Measurements from ENCODE around the gene HMGXB3.

Gene HMGXB3

DNA sequence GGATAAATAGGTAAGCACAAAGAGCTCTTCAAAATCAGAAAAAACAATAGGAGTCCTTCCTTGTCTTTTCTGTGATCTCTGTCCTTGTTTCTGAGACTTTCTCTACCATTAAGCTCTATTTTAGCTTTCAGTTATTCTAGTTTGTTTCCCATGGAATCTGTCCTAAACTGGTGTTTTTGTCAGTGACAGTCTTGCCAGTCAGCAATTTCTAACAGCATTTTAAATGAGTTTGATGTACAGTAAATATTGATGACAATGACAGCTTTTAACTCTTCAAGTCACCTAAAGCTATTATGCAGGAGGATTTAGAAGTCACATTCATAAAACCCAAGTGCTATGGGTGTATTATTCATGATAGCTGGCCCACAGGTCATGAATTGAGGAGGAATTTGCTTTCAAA lies 18.0 kb upstream of the HMGXB3 start:
- DNase-seq (ENCODE audit: low read depth) = no peak

DNA sequence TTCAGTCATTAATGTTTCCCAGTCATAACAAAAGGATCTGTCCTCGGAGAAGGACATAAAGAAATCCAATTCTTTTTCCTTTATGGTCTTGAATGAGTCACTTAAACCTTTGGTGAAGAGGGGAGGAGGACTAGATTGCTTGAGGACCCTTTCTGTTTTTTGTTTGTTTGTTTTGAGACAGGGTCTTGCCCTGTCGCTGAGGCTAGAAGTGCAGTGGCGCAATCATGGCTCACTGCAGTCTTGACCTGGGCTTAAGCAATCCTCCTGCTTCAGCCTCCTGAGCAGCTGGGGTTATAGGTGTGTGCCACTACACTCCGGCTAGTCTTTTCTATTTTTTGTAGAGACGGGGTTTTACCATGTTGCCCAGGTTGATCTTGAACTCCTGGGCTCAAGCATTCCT lies 12.4 kb upstream of the HMGXB3 start:
- no peak for DNase-seq (ENCODE audit: low read depth)

DNA sequence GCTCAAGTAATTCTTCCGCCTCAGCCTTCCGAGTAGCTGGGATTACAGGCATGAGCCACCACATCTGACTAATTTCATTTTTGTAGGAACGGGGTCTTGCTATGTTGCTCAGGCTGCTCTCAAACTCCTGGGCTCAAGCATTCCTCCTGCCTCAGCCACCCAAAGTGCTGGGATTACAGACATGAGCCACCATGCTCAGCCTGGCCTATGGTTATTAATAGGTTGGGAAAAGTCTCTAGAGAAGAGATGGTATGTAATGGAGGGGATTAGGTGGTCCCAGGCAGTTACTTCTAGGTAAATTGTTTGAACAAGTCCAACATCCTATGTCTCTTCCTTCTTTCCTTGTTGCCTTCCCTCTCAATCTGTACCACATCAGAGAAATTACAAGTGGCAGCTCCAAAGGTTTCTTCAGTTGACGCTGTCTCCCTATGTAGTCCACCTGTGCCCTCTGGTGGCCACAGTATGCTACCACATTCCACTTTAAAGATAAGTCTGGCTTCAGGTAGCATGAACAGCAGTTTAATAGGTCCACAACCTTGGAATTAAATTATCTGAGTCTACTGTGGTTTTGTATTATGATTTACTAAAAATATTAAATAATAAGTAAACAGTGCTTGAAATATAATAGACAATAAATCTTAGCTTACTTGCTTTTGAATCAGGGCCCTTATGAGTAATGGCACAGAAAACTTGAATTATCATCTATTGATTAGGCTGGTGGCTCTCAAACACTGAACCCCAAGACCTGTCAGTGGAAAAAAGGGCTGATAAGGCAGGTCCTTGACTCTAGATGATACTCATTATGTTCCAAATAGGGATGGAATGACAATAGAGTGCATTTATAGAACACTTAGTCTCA lies 9.8 kb upstream of the HMGXB3 start:
- DNase-seq (ENCODE audit: low read depth) = no peak

DNA sequence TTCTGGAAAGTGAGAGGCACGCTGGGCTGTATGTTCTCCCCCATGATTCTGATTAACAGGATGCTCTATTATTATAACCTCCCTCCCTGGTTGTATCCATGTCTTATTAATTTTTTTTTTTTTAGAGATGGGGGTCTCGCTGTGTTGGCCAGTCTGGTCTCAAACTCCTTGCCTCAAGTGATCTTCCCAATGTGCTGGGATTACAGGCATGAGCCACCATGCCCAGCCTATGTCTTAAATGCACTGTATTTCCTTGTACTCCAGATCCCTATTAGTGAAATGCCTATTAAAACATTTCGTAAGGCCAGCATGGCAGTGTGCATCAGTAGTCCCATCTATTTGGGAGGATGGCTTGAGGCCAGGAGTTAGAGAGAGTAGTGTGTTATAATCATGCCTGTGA lies 7.1 kb upstream of the HMGXB3 start:
- no peak for DNase-seq (ENCODE audit: low read depth)

DNA sequence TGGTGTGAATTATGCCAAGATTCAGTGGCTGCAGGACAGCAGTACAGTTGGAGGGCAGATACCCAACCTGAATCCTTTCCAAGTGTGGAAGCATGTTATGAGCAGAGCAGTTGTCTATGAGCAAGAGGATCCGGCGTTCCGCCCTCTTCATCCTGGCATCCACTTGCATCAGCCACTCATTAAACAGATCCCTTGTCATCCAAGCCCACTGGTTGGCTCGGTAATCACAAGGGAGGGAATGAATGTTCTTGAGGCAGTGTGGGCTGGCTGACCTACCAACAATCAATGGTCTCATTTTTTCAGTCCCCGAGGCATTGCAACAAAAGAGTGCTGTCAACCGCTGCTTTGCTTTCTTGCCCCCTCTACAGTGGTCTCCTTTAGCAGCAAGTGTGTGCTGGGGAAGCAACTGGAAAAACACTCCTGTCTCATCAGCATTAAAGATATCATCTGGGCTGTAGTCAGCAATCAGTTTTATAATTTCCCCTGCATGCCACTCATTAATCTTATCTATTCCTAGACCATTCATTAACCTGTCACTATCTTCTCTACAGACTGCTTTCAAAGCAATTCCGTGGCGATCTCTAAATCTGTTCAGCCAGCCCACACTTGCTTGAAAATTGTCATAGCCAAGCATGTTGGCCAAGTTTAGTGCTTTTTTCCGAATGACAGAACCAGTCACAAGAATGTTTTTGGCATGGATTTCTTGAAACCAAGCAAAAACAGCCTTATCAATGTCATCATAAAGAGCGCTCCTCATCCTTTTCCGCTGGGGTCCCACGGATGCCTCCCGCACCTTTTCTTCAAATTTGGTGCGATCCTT lies 4.9 kb upstream of the HMGXB3 start:
- no peak for DNase-seq (ENCODE audit: low read depth)

DNA sequence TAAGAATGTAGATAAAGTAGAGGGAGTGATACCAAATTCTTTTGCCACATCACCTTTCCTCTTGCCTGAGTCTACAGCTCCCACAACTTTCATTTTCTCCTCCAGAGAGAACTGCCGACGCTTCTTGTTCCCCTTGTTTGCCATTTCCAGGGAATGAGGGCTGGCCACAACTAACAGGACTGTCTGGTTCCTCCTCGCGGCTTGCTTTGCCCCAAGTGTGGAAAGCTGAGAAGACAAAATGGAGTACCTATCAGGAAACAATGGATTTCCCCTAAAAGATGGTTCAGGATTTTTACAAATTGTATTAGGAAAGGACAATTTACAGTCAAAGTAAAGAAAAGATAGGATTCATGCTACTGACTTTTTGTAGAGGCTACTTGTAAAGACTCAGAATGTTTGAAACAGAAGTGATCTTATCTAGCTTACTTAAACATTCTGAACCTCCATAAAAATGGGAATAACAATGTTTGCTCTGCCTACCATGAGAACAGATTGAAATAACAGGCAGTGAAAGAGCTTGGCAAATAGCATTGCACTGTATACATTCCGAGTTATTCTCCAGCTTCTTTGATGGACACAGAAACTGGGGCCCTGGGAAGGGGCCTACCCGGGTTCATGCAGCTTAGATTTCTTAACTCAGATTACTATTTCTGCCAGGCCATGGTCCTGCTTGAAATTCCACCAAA lies 4.2 kb upstream of the HMGXB3 start:
- DNase-seq (ENCODE audit: low read depth) = no peak

DNA sequence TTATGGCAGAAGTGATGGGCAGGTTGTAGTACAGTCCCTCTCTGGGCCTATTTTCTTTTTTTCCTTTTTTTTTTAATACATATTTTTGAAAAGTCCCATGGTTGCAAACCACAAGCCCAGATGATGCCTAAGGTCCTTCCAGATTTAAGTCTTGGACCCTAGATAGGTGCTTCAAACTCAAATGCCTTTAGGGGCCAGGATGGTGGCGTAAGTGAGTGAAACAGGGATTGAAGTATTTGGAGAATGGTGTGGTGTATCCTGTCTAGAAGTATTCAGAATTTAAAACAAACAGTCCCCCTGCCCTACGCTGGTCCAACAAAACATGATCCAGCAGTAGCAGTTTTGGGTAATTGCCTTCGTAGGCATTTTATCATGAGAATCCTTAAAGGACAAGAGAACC lies 2.3 kb upstream of the HMGXB3 start:
- DNase-seq (ENCODE audit: low read depth) = no peak

DNA sequence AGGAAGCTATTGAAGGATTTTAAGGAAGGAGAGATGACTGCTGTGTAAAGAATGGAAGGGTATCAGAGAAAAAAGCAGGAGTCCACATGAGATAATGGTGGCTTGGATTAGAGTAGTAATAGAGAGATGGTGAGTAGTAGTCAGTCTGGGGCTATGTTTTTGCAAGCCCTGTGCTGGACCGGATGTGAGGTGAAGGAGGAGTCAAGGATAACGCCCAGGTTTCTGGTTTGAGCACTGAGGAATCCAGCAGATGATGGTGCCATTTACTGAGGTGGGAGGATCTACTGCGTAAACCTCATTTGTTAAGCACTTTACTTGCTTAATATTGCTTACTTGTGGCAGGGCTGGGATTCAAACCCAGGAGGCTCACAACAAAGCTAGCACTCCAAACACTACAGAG lies 1.2 kb upstream of the HMGXB3 start:
- DNase-seq (ENCODE audit: low read depth) = no peak

DNA sequence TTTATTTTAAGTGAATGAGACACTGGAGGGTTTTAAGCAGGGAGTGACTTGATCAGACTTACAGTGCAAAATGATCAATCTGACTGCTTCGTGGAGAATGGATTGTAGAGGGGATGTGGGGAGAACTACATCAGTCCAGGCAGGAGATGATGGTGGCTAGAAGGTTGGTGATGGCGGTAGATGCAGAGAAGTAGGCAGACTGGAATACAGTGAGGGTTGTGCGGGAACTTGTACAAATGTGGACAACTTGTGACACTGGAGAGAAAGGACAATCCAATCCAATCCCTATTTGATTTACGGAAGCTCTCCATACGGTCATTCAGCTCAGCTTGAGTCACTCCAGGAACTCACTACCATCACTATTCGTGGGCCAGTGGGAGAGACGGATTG lies 678 bp upstream of the HMGXB3 start:
- DNase-seq (ENCODE audit: low read depth) = no peak

DNA sequence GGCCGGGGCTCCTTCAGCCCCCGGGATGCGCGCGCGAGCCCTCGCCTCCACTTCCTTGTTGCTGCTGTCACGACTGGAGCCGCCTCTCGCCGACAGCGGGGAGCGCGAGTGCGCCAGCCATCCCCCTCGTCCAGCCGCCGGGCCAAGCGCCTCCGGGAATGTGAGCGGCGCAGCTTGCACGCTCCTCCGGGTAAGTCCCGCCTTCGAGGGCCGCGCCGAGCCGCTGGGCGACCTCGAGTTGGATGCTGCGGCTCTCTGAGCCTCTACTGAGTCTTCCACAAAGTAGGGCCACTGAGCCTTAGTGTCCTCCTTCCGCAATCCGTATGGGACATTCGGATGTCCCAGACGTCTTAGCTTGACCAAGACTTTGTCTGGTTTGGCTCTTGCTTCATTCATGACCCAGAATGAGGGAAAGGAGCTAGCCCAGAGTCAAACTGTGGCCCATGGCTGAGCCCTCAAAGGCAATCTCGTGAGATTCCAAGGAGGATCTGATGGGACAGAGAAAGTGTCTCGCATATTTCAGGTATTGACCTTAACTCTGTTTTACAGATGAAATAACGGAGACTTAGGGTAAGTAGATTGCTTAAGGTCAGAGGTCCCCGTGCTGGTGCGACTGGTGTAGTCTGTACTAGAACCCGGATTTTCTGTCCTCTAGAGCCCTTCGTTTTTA lies 586 bp downstream of the HMGXB3 start:
- no peak for DNase-seq (ENCODE audit: low read depth)

DNA sequence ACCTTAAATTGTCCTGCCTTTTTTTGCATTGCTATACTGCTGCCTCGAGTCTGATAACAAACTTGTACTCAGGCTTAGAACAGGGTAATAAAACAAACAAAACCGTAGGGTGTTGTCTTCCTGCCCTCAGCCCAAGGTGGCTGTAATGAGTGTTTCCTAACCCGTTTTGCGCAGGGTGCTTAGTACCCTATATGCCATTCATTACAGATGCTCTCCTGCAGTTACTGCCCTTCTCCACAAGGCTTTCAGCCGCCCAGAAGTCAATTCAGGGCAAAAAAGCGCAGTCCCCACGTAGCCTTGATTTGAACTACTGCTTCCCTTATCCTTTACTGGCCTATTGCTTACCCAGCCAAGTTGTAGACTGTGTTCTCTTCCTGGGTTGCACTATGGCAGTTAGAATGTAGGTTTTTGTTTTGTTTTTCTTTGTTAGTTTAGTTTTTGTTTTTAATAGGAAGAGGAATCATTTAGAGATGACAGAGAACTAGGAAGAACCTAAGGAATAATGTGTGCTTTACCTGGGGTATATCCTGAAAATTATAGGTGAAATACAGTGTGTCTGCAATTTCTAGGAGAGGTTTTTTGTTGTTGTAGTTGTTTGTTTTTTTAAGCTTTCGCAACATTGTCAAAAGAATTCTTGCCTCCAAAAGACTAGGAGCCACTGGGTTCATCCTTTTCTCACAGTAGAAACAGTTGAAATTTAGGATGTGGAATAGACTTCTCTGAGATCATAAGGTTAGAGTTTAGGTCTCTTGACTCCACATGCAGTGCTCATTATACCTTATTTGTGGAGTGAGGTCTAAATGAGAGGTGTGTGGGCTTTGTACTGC lies 1.3 kb downstream of the HMGXB3 start:
- no peak for DNase-seq (ENCODE audit: low read depth)

DNA sequence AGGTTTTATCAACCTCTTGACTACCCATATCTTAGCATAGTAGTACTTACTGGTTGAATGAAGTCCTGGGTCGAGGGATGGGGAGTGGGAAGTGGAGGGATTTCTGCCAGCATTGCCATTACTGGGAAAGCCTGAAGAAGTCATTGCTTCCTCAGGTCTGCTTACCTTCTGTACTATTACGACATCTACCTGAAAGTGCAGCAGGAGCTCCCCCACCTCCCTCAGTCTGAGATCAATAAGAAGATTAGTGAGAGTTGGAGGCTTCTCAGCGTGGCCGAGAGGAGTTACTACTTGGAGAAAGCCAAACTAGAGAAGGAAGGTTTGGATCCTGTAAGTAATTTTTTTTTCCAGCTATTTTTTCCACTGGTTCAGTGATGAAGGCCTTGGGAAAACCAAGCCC lies 5.8 kb downstream of the HMGXB3 start:
- DNase-seq (ENCODE audit: low read depth) = no peak

DNA sequence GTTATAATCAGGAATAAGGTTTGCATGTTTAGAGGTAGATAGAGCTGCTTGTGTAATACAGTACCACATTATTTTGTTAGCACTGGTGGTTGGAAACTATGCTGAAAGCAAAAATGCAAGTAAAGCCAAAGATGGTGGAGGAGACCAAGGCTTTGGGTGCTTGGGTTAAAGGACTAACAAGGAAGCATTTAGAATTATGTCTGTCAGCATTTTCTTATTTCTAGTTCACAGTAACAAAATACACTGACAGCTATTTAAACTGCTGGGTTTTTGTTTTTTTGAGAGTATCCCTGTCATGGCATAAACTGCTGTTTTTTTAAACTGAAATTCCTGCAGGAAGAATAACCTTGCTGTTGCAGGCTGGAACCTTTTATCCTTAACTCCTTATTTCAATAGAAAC lies 6.5 kb downstream of the HMGXB3 start:
- DNase-seq (ENCODE audit: low read depth) = no peak

DNA sequence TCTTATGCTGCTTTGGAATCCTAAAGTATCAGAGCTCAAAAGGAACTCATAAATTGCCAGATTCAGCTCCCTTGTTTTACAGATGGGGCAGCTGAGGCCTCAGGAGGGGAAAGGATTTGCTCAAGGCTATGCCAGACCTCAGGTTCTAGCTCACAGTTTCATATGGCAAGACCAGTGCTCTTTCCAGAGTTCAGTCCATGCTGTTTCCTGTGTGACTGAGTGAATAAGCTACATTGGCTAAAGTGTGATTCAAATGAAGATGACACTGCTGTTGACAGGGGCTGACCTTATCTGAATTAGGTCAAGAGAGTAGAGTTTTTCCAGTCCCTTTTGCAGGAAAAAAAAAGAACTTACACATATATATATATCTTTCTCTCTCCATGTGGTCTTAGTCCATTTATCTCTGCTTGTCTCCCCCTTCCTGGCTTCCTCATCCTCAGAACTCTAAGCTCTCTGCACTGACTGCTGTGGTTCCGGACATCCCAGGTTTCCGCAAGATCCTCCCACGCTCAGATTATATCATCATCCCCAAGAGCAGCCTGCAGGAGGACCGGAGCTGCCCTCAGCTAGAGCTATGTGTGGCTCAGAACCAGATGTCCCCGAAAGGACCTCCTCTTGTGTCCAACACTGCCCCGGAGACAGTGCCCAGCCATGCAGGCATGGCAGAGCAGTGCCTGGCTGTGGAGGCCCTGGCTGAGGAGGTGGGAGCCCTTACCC lies 9.3 kb downstream of the HMGXB3 start:
- no peak for DNase-seq (ENCODE audit: low read depth)

DNA sequence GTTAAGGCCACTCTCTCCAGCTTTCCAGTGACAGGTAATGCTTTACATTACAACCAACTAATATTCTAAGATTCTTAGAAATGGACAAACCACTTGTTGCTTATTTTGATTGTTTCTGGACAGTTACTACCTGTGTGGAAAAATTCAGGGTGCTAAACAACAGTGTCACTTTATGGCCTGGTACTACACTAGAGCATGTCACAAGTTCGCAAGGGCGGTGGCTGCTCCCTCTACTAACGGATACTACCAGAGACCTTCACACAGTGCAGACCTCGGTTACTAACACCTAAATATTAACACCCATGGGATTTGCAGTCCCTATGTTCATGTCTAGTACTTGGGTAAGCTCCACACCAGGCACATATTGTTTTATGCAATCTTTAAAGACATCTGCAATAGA lies 13.4 kb downstream of the HMGXB3 start:
- DNase-seq (ENCODE audit: low read depth) = no peak

DNA sequence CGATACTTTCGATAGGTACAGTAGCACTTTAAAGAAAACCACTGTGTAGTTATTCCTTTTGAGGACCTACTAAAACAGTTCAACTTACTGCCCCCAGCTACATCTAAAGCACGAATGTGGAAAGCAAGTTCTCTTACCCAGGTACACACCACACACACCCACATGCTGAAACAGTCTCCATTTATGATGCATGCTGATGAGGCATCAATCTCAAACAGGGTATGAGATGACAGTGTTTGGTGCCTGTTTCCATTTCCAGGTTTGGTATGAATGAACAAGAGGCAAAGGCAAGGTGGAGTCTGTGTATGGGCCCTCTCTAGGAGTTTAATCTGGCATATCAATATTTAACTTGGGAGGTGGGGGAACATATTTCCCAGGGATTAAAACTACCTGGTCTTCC lies 13.9 kb downstream of the HMGXB3 start:
- no peak for DNase-seq (ENCODE audit: low read depth)

DNA sequence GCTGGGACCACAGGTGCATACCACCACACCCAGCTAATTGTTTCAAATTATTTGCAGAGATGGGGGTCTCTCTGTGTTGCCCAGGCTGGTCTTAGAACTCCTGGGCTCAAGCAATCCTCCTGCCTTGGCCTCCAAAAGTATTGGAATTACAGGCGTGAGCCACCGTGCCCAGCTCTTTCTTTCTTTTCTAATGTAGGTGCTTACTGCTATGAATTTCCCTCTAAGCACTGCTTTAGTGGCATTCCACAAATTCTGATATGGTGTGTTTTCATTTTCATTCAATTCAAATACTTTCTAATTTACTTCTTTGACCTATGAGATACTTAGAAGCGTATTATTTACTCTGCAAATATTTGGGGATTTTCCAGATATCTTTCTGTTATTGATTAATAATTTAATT lies 14.9 kb downstream of the HMGXB3 start:
- DNase-seq (ENCODE audit: low read depth) = no peak

DNA sequence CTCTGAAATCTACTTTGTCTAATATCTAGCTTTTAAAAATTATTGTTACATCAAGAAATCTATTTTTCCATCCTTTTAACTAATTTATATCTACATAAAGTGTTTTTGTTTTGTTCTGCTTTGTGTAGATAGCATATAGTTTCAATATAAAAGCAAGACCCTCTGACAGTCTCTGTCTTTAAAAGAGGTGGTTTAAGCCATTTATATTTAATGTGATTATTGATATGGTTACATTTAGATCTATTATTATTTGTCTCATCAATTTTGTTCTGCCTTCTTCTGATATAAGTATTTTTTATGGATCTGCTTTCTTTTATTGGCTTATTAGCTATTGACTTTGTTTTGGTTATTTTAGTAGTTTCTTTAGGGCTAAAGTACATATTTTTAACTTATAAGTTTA lies 16.0 kb downstream of the HMGXB3 start:
- no peak for DNase-seq (ENCODE audit: low read depth)

DNA sequence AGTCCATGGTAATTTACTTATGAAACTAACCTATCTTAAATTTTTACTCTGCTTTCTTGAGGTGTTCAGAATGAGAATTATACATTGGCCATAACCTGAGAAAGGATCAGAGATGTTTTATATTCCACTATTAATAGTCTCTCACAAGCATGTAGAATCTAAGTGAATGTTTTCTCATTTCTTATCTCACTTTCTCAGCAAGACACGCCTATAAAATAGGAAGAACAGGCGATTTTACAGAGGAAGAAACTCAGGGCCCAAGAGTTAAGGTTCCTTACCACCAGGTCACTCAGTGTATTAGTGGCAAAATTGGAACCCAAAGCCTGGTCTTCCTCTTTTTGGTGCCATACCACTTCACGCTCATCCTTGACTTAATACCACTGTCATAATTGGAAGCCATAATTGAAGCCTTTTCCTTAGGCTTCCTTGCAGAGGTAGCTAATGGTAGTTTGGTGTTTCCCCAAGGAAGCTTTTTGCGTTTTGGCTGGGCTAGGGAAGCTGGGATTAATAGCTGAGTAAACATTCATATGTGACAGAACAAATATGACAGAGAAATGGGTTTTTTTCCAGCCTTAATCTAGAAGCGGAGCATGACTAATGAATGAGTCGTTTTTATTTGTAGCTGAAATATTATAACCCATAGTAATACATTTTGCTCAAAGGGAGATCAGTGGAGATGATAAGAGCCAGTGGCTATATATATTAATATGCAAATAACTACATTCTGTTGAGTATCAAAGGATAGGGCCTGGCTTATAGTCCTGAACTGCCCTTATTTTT lies 16.9 kb downstream of the HMGXB3 start:
- no peak for DNase-seq (ENCODE audit: low read depth)

DNA sequence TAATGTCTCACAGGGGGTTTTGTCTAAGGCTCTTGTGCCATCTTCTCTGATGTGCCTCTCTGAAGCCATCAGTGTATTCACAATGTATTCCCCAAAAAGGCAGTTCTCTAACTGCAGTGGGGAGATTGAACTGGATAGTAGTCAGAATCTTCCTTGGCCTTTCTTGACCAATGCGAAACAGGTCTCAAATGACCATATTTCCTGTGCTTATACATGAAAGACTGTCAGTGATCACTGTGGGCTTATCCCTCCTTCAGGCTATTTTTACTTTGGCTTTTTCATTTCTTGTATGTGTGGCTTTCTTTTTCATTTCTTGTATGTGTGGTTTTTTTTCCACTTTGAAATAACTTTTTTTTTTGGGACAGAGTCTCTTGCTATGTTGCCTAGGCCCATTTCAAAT lies 19.7 kb downstream of the HMGXB3 start:
- no peak for DNase-seq (ENCODE audit: low read depth)
